VCaP (cell line): ENCODE measurements around the gene OBI1.

Source experiments
- H3K27ac ChIP-seq: fragments of 450-650 bp; 2 replicates; pipeline ENCODE4 v1.5.1; 2017
- TF ChIP-seq, protein P1 (sequence below): fragments of 450-650 bp; conservative IDR thresholded peaks from 2 replicates; pipeline ENCODE4 v1.5.1; 2017; ENCODE audit warnings: mild to moderate bottlenecking, moderate library complexity

OBI1 gene

DNA sequence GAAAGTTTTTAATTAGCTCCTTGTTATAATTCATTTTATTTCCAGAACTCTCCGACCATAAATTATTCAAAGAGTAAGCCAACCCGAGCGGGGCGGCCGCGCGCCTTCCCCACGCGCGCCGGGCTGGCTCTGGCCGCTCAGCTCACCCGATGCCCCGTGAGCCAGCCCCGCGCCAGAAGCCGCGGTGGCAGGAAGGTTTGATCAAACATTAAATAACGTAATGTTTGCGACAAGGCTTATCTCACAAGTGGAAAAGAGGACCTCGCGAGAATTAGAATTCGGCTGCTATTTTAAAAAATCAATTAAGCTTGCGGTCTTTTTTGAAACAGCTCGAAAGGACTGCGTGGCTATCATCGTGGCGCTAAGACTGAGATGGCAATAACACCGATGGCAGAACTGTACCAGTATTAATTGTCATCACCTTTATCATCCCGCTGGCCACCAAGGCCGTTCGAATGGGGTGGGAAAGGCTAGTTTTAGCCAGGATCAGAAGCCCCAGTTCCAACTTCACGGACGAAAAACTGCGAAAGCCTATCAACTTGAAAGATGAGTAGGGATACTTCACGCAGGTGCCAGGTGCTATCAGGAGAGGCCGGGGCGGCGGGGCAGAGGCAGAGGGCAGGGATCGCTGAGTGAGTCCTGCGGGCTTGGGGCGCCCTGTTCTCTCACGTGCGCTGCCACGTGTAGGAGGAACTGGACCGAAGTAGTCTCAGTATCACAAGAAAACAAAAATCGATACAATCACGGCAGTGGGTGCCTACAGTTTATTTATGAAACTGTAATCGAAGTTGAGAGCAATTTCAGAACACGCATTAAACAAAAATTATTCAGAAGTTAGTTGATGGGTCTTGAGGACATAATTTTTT lies 62.0 kb downstream of the OBI1 start:
- TF ChIP-seq, protein P1, sequence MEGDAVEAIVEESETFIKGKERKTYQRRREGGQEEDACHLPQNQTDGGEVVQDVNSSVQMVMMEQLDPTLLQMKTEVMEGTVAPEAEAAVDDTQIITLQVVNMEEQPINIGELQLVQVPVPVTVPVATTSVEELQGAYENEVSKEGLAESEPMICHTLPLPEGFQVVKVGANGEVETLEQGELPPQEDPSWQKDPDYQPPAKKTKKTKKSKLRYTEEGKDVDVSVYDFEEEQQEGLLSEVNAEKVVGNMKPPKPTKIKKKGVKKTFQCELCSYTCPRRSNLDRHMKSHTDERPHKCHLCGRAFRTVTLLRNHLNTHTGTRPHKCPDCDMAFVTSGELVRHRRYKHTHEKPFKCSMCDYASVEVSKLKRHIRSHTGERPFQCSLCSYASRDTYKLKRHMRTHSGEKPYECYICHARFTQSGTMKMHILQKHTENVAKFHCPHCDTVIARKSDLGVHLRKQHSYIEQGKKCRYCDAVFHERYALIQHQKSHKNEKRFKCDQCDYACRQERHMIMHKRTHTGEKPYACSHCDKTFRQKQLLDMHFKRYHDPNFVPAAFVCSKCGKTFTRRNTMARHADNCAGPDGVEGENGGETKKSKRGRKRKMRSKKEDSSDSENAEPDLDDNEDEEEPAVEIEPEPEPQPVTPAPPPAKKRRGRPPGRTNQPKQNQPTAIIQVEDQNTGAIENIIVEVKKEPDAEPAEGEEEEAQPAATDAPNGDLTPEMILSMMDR: no peak
- no peak overlapping the region for H3K27ac ChIP-seq

DNA sequence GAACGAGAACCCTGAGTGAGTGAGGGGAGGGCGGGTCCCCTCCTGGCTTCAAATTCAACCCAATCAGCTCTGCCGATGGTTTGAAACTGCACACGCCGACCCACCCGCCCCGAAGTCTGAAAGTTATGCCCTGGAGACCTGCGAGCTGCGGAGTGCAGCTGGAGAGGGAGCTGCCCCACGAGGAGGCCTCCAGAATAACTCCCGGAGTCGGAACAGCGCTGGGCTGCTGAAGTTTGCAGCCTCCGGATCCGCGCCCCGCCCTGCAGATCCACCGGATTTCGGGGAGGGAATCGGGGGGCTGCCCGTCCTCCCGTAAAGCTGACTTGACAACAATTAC lies 62.6 kb downstream of the OBI1 start:
- TF ChIP-seq, protein P1: no peak
- no peak overlapping the region for H3K27ac ChIP-seq

DNA sequence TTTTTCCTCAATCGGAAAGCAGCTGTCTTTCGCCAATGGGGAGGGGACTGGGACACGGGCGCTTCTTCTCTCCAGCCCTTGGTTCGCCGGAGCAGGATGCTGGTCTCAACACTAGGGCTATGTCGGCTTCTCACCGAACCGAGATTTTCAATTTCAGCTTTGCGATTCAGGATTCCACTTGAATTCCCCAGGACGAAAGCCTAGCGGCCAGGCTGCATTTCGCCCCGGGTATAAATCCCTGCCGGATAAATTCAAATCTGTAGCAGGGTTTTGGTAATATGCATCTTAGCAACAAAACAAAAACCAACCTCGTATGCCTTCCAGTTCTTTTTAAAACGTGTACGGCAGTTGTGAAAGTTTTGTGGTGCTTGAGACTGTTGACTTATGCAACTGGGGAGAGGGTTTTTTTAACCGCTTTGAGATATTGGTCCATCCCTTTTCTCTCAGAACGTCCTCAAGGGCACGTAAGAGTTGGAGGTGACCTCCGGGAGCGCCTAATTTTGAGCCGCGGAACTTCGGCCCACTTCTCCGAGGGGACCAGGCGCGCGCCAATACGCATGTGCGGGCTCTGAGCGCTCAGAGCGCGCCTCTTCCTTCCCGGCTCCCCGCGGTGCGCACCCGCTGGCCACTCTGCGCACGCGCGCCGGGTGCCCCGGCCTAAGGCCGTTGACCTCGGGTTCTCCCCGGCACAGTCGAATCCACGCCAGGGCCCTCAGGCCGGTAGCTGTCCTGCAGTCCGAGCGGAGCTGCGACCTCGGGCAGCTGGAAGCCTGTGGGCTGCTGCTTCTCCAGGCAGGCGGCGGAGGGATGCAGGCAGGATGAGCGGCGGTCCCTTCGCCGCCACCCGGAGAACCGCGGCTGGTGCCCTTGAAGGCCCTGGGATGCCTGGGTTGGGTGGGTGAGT lies 63.2 kb downstream of the OBI1 start:
- H3K27ac ChIP-seq: no peak overlapping the region
- TF ChIP-seq, protein P1: no peak

DNA sequence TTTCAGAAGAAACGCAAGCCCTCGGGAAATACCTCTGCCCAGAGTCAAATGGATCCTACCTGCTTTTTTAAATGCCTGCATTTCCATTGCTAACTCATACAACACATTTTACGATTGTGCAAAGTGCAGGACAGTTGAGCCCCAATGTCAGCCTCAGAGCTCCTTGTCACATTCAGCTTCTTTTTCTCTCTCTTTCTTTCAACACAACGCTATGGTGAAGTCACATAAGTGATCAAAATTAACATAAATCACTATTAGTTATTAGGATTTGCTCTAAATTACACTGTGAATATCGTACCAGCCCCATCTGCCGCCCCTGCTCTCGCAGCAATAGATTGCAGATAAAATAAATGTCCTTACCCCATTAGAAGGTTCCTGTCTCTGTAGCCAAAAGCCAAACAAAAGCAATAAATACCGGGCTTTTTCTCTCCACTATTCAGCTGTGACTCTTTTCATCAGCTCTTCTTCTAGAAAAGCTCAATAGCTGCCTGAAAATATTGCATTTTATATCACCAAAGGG lies 64.4 kb downstream of the OBI1 start:
- no peak overlapping the region for H3K27ac ChIP-seq
- TF ChIP-seq, protein P1: no peak

GRCh38 chr13:78593652-78594455 lies 65.1 kb downstream of the OBI1 start:
- TF ChIP-seq, protein P1: no peak
- no peak overlapping the region for H3K27ac ChIP-seq

- H3K27ac ChIP-seq: no peak overlapping the region
- TF ChIP-seq, protein P1: no peak
Measured at GRCh38 chr13:78593129-78593528, 65.8 kb downstream of the OBI1 start.
